Stimulated activated CD8-positive, alpha-beta memory T cell treated with anti-CD3 and anti-CD28 coated beads, Interleukin-12 subunit alpha, Interleukin-12 subunit beta, amount 100 ng/mL, for 24 hours (primary cell): ENCODE results near the gene TSPAN15.
"Not testable (repeated sequence)": the region's sequence is repeated elsewhere in the genome, so short reads cannot be mapped to it uniquely, and the experiment has no call there.

Experiments used
- DNase-seq: peaks from one replicate; pipeline ENCODE4 v3.0.0-alpha.2; 2020; ENCODE audit errors: extremely low read depth

TSPAN15 gene

DNA sequence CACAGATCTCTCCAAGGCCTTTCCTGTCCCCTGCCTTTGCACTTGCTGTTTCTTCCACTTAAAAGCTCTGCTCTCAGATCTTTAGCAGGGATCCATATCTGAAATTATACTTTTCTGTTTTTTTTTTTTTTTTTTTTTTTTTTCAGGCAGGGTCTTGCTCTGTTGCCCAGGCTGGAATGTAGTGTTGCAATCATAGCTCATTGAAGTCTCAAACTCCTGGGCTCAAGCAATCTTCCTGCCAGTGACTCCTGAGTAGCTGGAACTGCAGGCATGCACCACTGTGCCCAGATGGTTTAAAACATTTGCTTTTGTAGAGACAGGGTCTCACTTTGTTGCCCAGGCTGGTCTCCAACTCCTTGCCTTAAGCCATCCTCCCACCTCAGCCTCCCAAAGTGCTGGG, 5.0 kb upstream of the TSPAN15 start:
- no peak for DNase-seq

DNA sequence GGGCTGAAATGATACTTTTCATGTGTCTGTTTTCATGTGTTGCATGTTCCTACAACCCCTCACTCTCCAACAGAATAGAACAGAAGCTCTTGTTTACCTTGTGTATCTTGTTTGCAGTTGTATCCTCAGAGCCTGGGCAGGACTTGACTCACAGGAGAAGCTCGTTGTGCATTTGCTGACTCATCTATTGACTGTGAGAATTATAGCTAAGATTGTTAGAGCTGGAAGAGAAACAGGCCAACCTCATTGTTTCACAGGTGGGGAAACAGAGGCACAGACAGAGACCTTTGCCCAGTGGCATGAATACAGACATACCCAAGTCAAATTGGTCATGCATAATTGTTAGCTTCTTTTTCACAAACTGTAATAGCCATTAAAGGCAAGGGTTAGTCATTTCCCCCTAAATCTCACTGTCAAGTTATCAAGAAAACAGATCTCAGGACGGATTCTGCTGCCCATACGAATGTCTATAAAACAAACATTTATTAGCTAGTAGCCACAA, 4.6 kb upstream of the TSPAN15 start:
- DNase-seq, result no peak

DNA sequence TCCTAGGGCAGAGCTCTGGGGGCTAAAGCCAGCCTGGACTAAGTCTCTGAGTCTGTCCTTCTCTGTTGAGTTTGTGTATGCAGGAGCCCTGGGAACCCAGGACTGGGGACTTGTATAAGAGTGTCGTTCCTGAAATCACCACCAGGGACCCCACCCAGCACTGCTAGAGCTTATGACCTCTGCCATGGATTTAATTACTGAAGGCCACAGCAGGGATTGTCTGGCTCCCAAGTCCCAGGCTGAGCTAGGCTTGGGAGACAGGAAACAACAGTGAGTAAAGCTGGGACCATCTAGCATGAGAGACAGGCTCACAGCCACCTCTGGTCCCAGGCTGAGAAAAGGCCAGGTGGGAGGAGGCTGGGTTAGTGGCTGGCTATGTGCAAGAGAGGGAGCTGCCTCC, 1.4 kb upstream of the TSPAN15 start:
- no peak for DNase-seq

DNA sequence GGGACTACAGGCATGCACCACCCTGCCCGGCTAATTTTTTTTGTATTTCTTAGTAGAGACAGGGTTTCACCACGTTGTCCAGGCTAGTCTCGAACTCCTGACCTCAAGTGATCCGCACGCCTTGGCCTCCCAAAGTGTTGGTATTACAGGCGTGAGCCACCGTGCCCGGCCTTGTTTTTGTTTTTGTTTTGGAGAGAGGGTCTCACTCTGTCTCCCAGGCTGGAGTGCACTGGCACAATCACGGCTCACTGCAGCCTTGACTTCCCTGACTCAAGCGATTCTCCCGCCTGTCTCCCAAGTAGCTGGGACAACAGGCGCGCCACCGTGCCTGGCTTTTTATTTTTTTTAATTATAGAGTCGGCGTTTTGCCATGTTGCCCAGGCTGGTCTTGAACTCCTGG, 870 bp upstream of the TSPAN15 start:
- not testable (repeated sequence) for DNase-seq

DNA sequence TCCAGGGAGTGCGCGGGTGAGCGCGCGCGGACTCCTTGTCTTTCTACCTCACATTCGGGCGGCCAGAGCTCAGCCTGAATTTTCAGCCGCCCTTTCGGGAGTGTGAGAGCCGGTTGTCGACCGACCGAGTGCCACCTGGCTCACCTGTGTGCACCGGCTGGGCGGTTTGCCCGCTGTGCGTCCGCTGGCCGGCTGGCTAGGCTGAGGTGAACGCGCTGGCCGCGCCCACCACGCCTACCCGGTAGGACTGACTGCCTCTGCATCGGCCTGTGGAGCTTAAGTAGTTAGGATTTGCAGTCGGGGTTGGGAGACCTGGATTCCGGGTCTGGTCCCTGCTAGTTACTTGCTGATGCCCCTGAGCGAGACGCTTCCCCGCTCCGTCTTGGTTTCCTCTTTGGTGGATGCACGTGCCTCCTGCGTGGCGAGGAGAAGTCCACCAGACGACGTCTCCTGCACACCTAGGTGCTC, 553 bp downstream of the TSPAN15 start:
- DNase-seq, result no peak

DNA sequence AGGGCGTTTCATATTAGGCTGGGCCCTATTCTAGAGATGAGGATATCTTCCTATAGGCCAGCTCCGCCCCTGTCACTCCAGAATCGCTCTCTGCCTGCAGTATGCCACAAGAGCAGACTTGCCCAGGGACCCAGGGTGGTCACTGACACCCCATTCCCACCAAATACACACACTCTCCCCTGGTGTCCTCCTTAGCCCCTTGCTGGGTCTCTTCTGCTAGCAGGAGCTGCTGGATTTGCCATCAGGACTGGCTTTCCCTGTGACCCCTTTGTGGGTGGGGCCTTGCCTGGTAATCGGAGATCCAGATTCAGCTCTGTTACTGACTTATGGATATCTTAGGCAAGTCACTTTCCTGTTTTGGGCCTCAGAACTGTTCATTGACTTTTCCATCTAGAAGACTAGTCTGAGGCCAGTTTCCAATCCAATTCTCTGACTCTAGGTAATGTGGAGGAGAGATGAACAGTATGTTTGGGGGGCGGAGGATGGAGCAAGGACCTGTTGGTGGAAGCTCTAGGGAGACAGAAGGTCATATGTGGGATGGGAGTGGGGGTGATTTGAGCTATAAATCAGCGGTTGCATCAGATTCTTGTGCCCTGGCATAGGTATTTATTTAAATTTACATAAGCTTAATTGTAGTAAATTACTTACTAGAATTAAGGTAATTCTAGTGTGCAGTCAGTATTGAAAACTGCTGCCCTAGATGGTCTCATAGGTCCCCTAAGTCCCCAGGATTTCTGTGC, 1.6 kb downstream of the TSPAN15 start:
- DNase-seq, result no peak

DNA sequence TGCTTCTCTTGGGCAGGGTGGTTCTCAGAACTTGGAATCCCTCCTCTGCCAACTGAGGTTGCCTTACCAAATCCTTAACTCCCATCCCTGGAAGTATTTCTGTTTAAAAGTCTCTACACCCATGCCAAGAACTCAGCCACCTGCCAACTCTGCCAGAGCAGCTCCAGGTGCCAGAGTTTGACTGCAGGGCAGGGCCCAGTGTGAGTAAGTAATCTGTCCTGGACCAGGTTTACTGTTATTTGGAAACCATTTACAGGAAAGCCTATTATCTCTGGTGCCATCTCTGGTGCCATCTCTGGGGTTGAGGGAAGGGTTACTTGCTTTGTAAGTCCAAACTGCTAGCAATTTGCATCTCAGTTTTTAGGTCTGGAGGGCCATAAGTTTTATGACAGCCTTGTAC, 2.5 kb downstream of the TSPAN15 start:
- no peak for DNase-seq

DNA sequence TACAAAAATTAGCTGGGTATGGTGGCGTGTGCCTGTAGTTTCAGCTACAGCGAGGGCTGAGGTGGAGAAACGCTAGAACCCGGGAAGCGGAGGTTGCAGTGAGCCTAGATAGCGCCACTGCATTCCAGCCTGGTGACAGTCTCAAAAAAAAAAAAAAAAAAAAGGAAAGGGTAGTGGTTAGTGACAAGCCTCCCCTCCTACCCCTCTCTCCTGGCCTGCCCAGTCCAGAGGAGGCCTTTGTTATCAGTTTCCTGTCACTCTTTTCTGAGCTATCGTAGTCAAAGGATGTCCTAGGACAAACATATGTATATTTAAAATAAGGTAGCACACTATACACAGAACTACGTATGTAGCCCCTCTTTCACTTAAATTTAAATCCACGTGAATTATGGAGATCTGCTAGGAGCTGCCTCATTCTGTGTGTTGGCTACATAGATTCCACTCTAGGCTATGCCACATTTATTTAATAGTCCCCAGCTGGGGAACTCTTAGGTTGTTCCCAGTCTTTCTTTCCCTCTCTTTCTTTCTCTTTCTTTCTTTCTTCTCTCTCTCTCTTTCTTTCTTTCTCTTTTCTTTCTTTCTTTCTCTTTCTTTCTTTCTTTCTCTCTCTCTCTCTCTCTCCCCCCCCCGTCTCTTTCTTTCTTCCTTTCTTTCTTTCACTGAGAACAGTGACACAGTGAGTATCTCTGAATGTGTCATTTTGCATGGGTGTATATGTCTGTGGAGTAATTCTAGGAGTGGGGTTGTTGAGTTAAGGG, 3.9 kb downstream of the TSPAN15 start:
- no peak for DNase-seq

DNA sequence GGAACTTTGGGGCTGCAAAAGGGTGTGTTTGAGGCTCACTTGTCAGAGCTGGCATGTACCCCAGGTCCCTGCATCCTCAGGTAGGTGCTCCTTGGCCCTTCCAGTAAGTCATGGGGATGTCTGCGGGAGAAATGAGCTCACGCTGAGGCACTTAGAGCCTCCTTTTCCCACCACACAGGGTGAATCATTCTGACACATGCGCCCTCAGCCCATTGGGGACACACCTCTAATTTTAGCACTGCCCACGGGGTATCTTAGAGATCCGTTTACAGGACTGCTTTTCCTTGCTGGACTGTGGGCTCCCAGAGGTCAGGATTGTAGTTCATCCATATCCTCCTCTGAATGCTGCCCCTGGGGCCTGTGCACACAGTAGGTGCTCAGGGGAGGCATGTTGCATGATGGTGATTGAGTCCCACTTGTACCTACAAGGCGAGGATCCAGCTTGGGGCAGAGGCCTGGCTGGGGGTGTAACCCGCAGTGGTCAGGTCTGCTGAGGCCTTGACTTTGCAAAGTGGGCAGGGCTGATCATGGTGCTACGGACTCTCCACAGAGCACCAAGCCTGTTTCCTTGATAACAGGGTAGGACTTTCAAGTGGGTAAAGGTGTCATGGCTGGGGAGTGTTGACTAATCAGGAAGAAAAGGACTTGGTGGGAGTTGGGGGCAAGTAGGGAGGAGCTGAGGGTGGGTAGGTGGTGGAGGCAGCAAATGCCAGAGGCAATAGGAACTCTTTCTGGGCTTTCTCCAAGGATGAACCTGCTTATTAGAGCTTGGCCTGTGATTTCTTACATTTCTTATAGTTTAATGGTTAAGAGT, 5.8 kb downstream of the TSPAN15 start:
- DNase-seq, result no peak

DNA sequence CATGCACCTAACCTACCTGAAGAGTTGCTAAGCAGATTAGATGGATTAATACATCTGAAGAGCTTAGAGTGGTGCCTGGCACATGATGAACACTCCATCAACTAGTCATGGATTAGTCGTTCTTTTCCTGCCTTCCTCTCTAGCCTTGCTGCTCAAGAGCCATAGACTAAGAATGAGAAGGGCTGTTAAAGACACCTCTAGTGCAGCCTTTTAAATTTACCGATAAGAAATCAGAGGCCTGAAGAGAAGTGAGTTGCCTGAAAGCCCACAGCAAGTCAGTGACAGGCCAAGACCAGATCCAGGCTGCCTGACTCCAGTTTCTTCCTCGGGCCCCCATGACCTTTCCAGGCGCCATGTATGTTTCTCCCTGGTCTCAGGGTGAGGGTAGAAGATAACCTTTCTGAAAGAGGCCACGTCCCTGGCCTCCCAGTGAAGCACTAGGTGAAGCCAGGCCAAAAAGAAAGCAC, 6.5 kb downstream of the TSPAN15 start:
- no peak for DNase-seq

DNA sequence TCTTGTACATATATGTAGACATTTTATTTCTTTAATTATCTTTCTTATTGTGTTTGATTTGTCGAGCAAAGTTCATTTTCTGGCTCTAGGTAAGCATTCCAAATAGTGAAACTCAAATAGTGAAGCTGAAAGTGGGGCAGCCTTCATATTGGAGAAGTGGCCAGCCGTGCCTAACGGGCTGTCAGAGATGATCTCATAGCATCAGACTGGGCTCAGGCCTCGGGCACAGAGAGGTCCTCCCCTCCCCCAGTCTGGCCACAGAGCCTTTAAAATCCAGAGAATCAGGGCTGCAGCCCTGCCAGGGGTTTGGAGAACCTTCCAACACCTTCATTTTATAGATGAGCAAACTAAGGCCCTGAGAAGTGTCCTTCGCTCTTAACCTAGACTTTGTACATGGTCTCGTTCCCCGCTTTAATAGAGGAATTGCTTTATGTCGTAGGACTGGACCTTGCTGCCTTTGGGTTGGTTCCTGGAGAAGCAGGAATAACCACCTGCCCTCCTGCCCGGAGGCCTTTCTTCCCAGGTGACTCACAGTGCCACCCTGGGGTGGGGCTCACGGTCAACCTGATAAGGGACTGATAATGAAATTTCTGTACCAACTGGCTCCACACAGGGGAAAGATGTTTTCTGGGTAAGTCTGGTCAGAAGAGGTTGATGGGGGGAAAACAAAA, 7.3 kb downstream of the TSPAN15 start:
- DNase-seq, result no peak

DNA sequence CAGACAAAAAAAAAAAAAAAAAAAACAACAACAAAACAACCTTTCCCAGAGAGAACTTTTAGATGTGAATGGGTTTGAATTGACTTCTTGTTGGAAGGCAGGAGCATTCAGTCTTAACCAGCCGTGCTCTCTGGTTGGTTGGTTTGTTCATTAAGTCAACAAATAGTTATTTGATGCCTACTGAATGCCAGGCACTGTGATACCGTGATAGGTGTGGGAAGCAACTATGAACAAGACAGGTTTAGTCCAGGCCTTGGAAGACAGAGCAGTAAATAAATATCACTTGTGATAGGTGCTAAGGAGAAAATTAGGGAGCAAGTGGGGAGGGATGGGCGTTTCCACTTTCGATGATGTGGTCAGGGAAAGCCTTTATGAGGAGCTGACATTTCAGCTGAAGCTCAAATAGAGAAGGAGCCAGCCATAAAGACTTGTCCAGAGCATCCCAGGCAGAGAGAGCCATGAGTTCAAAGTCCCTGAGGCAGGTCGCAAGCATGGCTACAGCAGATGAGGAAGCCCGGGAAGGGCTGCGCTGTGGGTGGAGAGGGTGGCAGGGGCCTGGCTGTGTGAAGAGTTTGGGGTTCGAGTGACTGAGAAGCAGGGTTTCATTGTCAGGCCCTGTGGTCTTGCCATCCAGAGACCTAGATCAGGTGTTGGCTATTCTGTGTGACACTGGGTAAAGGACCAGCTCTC, 8.0 kb downstream of the TSPAN15 start:
- no peak for DNase-seq

DNA sequence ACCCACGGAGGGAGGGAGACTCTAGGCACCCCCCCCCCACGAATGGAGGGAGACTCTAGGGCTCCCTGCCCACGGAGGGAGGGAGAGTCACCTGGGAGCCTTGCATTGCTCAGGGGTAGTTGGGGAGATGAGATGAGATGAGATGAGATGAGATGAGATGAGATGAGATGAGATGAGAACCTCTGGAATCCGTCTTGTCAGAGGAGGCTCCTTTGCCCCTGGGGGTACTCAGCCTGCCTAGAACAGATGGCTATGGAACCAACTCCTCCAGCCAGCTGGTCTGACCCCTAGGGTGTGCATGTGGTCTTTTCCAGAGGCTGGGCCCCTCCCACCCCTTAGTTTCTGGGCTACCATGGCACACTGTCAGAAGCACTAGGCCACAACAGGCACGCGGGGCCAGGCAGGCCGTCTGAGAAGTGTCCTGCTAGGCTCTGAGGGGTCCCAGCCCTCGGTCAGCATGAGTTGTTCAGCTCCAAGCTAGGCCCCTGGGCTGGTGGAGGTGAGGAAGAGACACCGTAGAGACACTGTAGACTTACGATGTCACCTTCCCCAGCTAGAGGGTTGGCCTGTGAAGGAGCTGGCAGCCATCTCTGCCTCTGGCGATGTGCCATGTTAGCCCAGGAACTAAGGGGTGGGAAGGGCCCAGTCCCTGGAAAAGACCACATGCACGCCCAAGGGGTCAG, 8.8 kb downstream of the TSPAN15 start:
- DNase-seq, result no peak

DNA sequence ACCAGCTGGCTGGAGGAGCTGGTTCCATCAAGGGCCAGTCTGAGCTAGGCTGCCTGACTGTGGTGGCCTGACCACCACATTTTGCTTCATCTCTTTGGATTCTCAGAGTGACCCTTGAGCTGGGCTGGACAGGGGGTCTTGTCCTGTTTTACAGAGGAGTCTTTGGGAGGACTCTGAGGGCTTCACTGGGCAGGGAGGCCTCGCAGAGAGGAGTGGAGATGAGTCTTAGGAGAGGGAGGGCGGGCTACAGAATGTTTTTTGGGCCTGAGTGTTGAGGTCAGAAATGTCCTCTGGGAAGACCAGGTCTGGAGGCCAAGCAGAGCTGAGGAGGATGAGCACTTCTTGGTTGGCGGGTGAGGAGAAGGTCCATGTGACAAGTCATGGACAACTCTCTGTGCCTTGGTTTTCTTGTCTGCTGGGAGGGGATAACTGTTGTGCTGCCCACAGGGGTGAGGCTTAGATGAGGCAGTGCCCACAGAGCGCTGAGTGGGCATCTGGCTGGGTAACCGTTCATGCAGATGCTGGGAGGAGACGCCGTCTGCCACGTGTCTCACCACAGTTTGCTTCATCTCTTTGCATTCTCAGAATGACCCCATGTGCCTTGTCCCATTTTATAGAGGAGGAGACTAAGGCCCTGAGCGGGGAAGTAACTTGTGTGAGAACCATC, 9.4 kb downstream of the TSPAN15 start:
- DNase-seq, result no peak

DNA sequence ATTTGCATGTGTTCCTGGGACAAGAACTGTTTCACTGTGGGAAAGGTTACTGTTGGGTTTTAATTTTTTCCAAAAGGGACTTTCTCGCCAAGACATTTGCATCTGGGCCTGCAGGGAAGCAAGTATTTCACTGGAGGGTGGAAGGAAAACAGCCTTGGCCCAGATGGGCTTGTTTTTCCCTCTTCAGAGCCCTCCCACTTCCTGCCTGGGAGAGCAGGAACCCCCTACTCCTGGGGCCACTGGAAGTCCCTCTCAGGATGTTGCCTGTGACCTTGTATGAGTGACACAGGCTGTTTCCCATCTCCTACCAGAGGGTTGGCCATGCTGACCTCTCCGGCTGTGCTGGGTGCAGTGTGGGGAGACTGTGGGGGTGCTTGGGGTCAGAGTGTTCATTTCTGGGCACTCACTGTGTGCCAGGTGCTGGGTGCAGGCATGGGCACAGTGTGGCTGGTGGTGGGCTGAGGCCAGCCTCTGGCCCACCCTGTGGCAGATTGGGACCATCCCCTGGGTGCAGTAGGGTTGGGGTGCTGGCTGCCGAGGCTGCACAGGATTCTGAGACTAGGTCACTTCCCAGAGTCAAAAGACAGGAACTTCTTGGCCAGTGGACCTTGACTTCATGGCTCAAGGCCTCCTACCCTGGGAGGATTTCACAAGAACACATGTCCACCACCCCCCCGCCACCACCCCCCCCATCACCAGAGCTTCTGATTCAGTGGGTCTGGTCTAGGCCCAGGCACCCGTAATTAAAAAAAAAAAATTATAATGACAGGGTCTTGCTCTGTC, 10.2 kb downstream of the TSPAN15 start:
- no peak for DNase-seq

DNA sequence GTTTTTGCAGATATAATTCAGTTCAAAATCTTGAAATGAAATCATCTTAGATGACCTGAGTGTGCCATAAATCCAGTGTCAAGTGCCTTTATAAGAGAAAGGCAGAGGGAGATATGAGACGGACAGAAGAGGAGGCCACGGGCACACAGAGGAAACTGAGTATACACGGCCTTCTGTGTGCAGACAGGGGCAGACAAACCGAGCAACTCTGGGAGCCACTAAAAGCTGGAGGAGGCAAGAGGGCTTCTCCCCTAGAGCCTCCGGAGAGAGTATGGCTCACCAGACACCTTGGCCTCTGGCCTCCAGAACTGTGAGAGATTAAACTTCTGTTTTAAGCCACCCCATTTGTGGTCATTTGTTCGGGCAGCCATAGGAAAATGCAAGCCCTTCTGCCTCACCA, 12.6 kb downstream of the TSPAN15 start:
- no peak for DNase-seq

DNA sequence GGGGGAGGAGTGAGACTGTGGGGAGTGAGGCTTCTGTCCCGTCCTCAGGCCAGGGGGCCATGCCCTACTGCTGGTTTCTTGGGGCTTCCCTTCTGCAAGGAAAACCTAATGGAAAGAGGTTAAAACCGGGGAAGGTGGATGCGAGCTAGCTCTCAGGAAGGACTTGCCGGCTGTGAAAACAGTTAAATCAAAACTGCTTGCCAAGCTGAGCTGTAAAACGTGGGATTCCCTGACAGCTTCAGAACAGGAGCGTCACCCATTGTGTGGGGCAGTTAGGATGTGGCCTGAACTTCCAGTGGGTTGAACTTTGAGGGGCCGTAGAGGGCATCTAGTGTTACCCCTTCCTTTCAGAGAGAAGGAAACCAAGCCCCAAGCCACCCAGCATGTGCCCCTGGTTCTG, 13.1 kb downstream of the TSPAN15 start:
- no peak for DNase-seq

DNA sequence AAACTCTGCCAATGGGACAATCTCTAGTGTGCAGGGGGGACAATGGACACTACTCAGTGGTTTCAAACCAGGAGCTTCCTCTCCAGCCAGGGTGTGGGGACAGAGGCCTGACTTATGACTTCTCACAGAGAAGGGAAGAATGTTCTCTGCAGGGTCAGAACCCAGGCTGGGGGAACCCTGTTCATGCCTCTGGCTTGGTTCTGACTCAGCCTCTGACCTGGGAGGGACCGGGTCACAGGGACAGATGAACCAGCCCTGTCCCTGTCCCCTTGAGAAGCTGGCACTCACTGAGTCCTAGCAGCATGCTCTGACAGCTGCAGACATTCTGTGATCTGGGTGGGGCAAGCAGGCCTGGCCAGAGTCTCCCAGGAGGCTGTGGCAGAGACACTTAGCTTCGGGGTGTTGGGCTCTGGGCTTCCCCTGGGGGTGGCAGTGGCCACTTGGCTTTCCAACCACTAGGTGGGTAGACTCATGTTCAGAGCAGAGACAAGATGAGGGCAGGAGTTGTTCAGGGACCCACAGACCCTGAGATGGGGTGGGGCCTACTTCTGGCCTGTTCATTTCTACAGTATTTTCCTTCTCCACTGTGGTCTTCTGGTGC, 13.6 kb downstream of the TSPAN15 start:
- no peak for DNase-seq
